ENCODE data around the gene ART5. TPM values are rescaled to one million over a fixed set of nuclear protein-coding genes. Genes with fewer than 3 reads are reported as not detected.

ART5 gene, protein sequence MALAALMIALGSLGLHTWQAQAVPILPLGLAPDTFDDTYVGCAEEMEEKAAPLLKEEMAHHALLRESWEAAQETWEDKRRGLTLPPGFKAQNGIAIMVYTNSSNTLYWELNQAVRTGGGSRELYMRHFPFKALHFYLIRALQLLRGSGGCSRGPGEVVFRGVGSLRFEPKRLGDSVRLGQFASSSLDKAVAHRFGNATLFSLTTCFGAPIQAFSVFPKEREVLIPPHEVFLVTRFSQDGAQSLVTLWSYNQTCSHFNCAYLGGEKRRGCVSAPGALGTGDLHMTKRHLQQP
- not detected for total RNA-seq

DNA sequence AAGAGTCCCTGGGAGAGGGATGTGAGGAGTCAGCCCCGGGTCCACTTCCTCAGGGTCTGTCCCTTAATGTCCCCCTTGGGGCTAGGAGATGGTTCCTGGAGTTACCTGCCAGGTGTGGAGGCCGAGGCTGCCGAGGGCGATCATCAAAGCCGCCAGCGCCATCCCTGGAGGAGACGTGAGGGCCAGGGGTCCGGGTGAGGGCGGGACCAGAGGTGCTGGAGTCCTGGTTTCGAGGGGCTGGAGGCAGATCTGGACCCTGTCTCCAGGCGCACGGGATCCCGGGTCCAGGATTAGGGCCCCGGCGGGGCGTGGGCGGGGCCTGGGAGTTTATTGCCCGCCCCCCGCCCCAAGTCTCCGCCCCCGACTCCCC, at the start of gene ART5:
TSS of gene ART5 (minus strand) at position 292 of the 370 bp plus-strand sequence. CDS start at position 162, 130 bp downstream.
- DNase-seq (ENCODE audit: low spot score) (no peak), ATAC-seq (no peak)

DNA sequence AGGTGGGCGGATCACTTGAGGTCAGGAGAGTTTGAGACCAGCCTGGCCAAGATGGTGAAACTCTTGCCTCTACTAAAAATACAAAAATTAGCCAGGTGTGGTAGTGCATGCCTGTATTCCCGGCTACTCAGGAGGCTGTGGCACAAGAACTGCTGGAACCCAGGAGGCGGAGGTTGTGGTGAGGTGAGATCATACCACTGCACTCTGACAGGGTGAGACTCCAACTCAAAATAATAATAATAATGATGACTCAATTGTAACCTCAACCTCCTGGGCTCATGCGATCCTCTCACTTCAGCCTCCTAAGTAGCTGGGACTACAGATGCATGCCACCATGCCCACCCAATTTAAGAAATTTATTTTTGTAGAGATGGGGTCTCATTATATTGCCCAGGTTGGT, 45.0 kb upstream of the ART5 start:
- DNase-seq (ENCODE audit: low spot score) (no peak), ATAC-seq (no peak)

DNA sequence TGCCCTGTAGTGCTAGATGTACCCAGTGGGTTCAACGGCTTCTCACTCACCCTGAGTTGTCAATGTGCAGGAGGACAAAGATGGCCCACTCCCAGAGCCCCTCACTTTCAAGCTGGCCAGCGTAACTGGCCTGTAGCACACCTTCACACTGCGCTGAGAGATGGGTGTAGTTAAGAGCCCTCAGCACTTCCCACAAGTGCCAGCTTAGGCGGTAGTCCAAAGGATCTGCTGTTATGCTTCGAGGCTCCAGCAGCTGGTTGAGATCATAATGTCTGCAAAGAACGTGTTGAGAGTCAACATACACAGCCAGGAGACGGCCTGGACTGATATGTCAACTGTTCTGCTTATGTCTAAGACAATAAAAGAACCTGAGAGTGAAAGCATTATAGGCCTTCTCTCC, 44.1 kb upstream of the ART5 start:
- ATAC-seq, result no peak
- DNase-seq (ENCODE audit: low spot score), result no peak

DNA sequence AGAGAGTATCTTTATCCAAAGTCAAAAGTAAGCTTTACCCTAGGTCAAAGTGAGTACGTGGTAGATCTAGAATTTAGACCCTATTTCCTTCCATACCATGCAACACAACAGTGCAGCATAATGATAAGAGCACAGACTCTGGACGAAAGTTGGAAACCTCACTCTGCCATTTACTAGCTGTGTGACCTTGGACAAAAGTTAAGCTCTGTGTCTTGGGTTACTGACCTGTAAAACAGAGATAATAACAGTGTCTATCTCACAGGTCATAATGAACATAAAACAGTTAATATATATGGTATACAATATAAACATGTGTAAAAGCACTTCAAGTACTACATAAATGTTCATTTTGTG, 43.0 kb upstream of the ART5 start:
- ATAC-seq (peak; percentile 34), DNase-seq (ENCODE audit: low spot score) (no peak)

DNA sequence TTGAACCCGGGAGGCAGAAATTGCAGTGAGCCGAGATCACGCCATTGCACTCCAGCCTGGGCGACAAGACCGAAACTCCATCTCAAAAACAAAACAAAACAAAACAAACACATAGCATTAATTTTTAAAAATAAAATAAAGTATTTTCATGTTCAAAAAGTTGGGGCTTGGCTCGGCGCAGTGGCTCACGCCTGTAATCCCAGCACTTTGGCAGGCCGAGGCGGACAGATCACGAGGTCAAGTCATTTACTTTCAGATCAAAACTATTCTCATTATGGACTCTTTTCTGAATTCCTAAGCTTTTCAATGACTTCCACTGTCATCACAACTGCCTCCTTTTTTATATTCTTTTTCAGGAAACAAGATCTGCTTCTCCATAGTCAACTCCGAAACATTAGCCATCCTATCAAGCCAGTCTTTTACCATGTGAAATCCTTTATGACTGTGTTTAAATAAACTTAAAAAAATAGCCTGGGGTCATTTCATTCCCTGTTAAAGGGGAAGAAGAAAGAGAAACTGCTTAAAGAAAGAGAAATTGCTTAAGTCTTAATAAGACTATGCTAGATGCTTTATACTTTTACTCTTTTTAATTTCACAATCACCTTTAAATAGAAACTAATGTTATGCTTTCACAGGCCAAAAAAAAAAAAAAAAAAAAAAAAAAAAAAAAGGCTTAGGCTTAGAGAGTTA, 42.5 kb upstream of the ART5 start:
- DNase-seq (ENCODE audit: low spot score) (no peak), ATAC-seq (no peak)

DNA sequence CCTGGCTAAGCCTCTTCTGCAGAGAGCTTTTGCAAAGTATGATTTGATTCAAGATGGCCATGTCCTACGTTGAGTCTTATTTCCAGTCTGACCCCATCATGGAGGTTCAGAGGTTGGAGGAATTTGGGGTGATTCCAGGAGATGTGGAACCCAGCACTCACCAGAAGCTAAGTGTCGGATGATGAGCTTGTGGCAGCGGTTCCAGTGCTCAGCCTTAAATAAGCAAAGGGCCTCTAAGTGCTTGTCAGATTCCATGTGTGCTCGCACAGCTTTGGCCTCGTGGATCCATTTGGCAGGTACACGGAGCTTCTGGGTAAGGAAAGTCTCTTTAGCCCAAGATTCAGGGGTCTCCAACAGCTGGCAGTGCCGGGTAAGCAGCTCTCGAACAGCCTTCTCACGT, 41.2 kb upstream of the ART5 start:
- DNase-seq (ENCODE audit: low spot score) (no peak), ATAC-seq (no peak)

DNA sequence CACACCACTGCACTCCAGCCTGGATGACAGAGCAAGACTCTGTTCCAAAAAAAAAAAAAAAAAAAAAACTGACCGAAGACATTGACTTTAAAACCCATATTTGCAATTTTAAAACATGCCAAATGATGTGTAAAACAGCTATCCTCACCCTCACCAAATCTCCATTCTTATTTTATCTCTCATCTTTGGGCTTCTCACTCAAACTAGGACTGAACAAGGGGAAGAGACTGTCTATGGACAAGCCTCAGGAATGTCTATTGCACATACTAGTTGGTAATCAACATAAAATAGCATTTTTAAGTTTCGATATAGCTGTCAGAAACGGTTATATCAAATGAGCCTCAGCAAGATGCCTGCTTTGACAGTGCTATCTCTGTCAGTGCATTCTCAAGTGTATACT, 37.3 kb upstream of the ART5 start:
- DNase-seq (ENCODE audit: low spot score) (no peak), ATAC-seq (no peak)

DNA sequence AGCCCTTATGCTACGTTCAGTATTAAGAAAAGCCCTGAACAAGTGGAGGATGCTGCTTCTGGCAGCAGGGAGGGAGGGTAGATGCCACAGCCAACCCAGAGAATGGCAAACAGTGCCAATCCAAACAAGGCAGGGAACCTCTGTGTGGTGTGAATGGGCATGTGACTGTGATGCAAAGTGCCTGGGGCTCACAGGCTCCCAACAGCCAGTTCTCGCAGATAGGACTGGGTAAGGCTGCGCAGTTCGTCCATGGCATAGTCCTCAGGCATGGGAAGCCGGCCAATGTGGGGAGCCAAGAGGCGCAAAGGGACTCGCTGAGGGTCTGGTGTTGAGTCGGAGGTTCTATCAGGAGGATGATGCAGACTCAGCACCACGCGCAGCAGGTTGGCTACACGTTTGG, 34.2 kb upstream of the ART5 start:
- peak; percentile 55 for ATAC-seq
- DNase-seq (ENCODE audit: low spot score), result no peak

DNA sequence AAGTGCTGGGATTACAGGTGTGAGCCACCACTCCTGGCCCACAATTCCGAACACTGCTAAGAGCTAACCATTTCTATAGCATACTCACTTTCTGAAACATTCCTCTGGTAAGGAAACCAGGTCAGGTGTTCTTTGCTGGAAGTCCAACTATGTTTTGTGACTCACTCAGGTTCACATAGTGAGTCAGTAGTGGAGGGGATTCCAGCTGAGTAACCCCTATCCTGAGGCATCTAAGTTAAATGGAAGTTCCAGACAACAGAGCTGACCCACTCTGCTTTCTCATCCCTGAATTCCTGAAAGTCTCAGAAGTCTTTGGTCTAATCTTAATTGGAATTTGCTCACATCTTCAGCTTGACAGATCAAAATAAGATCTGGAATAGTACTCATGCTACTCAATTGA, 32.4 kb upstream of the ART5 start:
- no peak for DNase-seq (ENCODE audit: low spot score)
- ATAC-seq, result no peak

DNA sequence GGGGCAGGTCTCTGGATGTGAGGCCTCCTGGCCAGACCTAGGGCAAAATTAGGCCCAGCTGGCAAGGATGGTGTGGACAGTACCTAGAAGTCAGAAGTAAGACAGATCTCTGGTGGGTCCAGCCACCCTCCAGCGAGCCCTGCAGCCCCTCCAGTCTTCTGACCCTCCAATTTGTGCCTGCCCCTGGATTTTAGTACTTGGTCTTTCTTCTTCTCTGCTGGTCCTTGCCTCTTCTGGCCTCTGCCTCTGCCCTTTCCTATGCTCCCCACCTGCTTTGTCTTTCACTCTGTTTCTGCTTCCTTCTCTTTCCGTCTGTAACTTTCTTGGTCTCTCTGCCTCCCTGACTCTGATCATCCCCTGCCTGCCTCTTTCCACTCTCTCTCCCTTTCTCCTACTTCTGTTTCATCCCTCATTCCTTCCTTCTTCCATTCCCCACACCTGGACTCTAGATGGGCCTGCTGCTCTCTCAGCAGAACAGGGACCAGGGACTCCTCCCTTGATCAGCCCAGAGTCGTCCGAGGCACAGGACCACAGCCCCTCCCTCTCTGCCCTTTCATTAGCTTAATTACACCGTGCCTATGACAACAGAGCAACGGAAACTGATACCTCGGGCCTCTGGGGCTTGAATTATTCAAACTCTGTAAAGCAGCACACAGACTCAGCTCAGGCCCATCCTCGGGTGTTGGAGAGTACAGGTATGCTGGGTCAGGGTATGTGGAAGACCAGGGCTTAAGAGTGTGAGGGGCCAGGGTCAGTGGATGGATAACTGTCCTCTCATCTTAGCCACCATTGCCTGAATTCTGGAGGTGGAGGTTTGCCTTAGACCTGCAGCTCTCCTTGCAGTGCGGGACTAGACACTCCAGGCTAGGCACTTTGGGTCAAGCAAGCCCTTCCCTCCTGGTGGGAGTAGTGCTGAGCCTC, 29.8 kb upstream of the ART5 start, which contains the start of gene CHRNA10:
TSS of gene CHRNA10 (minus strand) at position 51 of the 921 bp plus-strand sequence. CDS start 72 bp downstream, outside the sequence.
- DNase-seq (ENCODE audit: low spot score) (no peak), ATAC-seq (no peak)

DNA sequence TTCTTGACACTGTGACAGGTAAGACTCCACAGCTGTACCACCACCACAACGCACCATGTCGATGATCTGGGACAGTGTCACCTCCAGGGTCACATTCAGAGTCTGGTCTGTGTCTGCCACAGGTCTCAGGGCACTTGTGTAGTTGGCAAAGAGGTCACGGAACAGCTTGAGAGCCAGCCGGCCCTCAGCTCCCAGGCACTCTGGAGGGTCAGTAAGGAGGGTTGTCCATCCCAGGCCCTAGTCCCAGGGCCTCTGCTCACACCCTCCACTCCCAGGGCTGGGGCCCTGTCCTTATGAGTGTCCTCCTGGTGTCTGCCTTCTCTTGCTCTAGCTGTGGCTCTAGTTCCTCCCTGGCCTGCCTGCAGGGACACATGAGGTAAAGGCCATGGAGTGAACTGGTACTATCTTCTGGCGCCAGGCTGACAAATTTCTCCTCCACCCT, 28.0 kb upstream of the ART5 start:
- DNase-seq (ENCODE audit: low spot score) (no peak), ATAC-seq (no peak)

DNA sequence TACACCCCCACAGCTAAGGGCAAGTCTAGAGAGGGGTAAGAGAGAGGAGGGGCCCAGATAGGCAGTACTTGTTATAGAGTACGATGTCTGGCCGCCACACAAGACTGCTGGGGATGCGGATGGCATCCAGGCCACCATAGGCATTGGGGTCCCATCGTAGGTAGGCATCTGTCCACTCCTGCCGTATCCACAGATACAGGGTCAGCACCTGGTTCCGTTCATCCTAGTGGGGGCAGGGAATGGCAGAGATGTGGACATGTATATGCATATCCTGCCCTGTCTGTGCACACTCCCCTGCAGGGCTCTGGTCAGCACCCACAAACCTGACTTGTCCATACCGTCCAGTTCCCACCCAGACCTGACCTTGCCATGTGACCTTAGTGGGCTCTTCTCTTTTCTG, 27.3 kb upstream of the ART5 start:
- no peak for DNase-seq (ENCODE audit: low spot score)
- ATAC-seq, result no peak

DNA sequence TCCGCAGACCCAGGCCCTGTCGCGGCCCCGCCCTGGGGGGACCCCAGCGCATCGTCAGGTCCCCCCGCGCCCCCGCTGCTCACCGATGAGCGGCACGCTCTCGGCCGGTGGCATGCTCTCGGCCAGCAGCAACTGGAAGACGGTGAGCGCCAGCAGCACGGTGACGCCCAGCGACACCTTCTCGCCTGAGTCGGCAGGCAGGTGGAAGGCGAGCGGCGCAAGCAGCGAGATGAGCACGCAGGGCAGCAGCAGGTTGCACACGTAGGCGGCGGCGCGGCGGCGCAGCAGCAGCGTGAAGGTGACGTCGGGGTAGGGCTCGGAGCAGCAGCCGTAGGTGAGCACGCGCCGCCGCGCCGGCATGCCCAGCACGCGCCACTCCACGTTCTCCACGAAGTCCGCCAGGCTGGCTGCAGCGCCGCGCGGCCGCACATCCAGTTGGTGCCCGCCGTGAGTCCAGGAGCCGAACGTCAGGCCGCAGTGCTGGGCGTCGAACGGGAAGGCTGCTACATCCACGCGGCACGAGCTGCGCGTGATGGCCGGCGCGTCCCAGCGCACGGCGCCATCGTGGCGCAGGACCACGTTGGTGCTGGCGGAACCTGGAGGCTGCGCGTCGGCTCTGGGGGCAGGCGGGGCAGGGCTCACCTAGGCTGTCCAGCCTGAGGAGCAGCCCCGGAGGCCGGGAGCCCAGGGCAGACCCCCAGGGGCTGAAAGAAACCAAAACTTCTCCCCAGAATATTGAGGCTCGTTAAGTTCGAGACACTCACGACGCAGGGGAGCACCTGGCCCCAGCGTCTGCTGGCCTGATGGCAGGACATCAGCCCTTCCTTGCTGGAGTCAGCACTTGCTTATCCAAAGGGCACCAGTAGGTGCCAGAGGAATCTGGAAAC, 25.6 kb upstream of the ART5 start:
- DNase-seq (ENCODE audit: low spot score), result no peak
- no peak for ATAC-seq

DNA sequence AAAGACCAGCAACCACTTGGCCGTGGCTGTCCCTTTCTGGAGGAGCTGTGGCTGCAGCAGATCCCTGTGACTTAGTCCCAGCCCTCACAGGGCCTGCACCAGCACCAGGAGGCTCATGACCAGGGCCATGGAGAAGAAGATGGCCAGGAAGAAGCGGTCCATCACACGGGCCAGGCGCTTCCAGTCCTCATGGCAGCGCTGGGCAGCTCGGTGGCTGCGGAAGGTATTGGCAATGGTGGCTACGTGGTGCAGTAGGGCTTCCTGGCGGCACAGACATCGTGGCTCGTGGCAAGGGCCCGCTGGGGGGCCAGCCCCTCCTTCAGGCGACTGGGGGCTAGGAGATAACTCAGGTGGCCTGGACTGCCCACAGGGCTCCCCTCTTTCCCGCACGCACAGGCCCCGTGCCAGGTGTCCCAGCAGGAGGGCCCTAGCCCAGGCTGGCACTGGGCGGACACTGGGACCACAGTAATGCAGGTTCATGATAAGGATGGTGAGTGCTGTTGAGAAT, 24.3 kb upstream of the ART5 start:
- DNase-seq (ENCODE audit: low spot score), result peak; percentile 28
- no peak for ATAC-seq

DNA sequence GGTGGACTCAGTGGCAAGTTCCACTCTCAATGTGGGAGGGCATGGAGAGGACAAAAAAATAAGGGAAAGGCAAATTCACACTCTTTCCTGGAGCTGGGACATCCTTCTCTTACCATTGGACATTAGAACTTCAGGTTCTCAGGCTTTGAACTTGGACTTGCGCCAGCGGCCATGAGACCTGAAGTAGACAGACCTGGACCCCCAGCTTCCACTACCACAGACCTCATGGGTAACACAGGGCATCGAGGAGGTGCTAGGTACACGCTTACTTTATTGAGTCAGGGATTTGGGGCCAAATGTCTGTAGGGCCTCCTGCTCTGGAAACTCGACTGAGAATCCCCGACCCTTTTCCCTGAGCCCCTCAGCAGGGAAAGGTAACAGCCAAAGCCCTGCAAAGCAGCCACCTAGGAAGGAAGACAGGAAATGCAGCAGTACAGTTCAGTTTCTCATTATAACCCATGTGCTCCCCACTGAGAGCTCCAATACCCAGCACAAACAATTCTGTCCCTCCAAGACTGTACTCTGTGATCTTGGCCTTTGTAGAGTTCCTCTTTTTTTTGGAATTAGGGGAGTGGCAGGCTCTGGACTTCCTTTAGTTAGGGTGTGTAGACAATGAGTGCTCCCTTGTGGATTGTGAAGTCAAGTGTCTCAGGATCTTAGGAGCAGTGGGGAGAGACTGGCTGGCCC, 23.7 kb upstream of the ART5 start:
- peak; percentile 39 for DNase-seq (ENCODE audit: low spot score)
- ATAC-seq, result no peak

DNA sequence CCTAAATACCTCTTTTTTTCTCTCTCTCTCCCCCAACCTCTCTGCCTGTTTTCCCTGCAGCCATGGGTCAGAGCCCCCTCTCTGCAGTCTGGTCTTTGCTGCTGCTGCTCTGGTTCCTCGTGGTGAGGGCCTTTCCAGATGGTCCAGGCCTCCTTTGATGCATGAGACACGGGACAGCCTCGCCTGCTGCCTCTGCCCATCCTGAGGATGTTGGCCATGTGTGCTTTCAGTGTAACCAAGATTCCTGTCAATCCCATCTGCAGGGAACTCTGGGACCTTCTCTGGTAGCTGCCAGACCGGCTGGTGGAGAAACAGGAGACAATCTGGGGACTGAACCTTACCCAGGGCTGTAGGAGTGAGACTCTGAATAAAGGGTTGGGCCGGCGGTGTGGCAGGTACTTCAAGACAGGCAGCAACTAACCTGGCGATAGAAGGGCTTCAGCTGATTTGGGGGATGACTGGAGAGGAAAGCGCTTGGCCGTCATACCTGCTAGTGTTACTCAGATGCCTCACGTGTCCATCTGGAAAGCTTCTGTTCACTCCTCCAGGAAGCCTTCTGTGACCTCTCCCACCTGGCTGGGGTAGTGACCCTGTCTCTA, 22.3 kb upstream of the ART5 start:
- DNase-seq (ENCODE audit: low spot score), result no peak
- ATAC-seq, result no peak

DNA sequence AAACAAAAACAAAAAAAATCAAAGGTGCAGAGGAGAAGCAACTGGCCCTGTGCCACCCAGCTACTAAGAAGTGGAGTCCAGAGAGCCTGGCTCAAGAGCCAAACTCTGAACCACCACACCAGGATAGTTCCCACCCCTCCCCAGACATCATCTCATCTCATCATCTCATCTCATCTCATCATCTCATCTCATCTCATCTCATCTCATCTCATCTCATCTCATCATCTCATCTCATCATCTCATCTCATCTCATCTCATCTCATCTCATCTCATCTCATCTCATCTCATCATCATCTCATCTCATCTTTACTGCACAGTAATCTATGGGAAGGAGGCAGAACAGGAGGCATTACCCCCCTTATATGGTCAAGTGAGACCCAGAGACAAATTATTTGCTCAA, 21.1 kb upstream of the ART5 start:
- no peak for DNase-seq (ENCODE audit: low spot score)
- no peak for ATAC-seq

DNA sequence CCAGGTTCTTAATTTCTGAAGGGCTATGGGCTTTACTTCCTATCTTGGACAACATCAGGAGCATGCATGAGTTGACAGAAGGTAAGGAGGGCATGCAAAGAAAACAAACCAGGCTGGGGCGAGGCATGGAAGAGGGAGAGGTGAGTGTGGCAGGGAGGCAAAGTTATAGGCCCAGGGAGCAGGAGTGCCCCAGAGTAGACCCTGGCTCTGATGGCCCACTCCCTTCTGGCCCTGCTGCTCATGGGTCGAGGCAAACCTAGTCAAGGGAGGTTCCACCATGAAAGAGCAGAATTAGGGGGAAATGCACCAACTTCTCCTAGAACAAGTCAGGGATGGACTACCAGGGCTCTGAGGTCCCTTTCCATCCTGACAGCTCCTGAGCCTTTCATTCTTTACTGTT, 19.2 kb upstream of the ART5 start:
- no peak for DNase-seq (ENCODE audit: low spot score)
- ATAC-seq, result no peak
